Spleen (tissue), 11 donors: ENCODE measurements around the gene RYR2. TPM values are rescaled to one million over a fixed set of nuclear protein-coding genes. Genes with fewer than 3 reads are reported as not detected.

Experiments
- DNase-seq: peaks from one replicate; pipeline ENCODE4 v3.0.0-alpha.2; 2020
- H3K27ac ChIP-seq, 8 donors: fragments of 200-600 bp; sonication (generic) in 7 of 8; 1 replicate in 4 of 8; 2 replicates in 4 of 8; pipeline versions ENCODE4 v1.5.0 to v1.8.0; 2016 to 2021; ENCODE audit warnings: inconsistent platforms in 4 of 8, mild to moderate bottlenecking in 4 of 8, moderate library complexity in 1 of 8
- H3K27me3 ChIP-seq, 7 donors: fragments of 200-600 bp; sonication (generic) in 6 of 7; replicated peaks in 1 of 7; 1 replicate in 4 of 7; 2 replicates in 3 of 7; pipeline versions ENCODE4 v1.5.0 to v1.8.0; 2016 to 2021; ENCODE audit warnings: inconsistent platforms in 3 of 7, mild to moderate bottlenecking in 1 of 7
- H3K36me3 ChIP-seq, 6 donors: fragments of 200-600 bp; sonication (generic) in 5 of 6; 1 replicate in 4 of 6; 2 replicates in 2 of 6; pipeline versions ENCODE4 v1.5.0 to v1.8.0; 2016 to 2021; ENCODE audit warnings: inconsistent platforms in 2 of 6
- H3K4me1 ChIP-seq, 6 donors: fragments of 200-600 bp; sonication (generic) in 5 of 6; 1 replicate in 3 of 6; 2 replicates in 3 of 6; pipeline versions ENCODE4 v1.5.0 to v1.8.0; 2016 to 2021; ENCODE audit warnings: inconsistent platforms in 3 of 6
- H3K4me3 ChIP-seq, 8 donors: fragments of 200-600 bp; sonication (generic) in 7 of 8; 1 replicate in 4 of 8; 2 replicates in 4 of 8; pipeline versions ENCODE4 v1.5.0 to v1.8.0; 2016 to 2021; ENCODE audit warnings: inconsistent platforms in 4 of 8, mild to moderate bottlenecking in 4 of 8, moderate library complexity in 2 of 8
- H3K9me3 ChIP-seq, 8 donors: fragments of 200-600 bp; sonication (generic) in 7 of 8; 1 replicate in 4 of 8; 2 replicates in 4 of 8; pipeline versions ENCODE4 v1.5.0 to v1.8.0; 2016 to 2021; ENCODE audit warnings: inconsistent platforms in 4 of 8
- CTCF ChIP-seq, 11 experiments: fragments of 200-600 bp in 7 of 11; fragments of 450-650 bp in 4 of 11; sonication (generic) in 4 of 11; IDR thresholded peaks in 8 of 11; conservative IDR thresholded peaks in 3 of 11; 1 replicate in 7 of 11; 2 replicates in 4 of 11; pipeline versions ENCODE4 v1.4.0 to v1.8.0; 2016 to 2021; ENCODE audit warnings: antibody characterized with exemption in 11 of 11, inconsistent platforms in 4 of 11, mild to moderate bottlenecking in 1 of 11
- POLR2A ChIP-seq, 3 donors: fragments of 450-650 bp; IDR thresholded peaks; one replicate each; pipeline ENCODE4 v1.5.1; 2017; ENCODE audit warnings: antibody characterized with exemption in 3 of 3, mild to moderate bottlenecking in 1 of 3
- POLR2AphosphoS5 ChIP-seq, 3 donors: sonication (generic); formaldehyde crosslinking; IDR thresholded peaks; one replicate each; pipeline ENCODE4 v1.5.1; 2017; ENCODE audit warnings: antibody characterized with exemption in 3 of 3
- WGBS, 5 donors: extraction: QIAGEN DNeasy Blood & Tissue Kit in 3 of 5; methylation state at CpG; one replicate each; pipeline versions ENCODE4 v1.1.5 to v1.1.7; 2013 to 2018; 5-methylcytosine and 5-hydroxymethylcytosine counted together
- intact Hi-C: fragments of 100-400 bp; cut with DNase I; formaldehyde crosslinking; loops from one replicate; pipeline ENCODE4 v1.15.0; 2023; ENCODE audit warnings: low total_unique reads
- polyA plus RNA-seq, 3 donors: library from polyadenylated mRNA; stranded (reverse); fragments of 200-250 nt; gene quantifications; one replicate each; pipeline ENCODE4 v1.2.1, GENCODE V29; 2013
- total RNA-seq, 7 donors: library from RNA; depleted of rRNA in 3 of 7; stranded (reverse); fragments of >200 nt in 3 of 7; fragmentation: NEBNext Ultra II Directional in 4 of 7; extraction: Animal tissue kit (Norgen Biotek cat#: 25700) in 4 of 7; gene quantifications; one replicate each; pipeline versions ENCODE4 v1.1.0 to v1.2.1, GENCODE V29; 2016 to 2021
- donor health status: healthy with polysubstance abuse.
- donor health status: DM: no; HTN: no; CAD: no; lungs with moderate emphysema.
- donor health status: DM: no; HTN: no; CAD: no.
- donor health status: Bipolar disorder and iron deficiency.
- donor health status: healthy.
- donor health status: DM: no; HTN: no; CAD: no.
- donor health status: DM: yes; HTN: yes; CAD: no.

RYR2 gene
- total and polyA plus RNA-seq, 10 donors = 0.12 to 7.1 (median 3.7) TPM

- TF ChIP-seq CTCF (IDR thresholded peaks at IDR 0.05 in 8 of 11, conservative IDR thresholded peaks at IDR 0.05 in 3 of 11) = no peak
- TF ChIP-seq POLR2A (IDR thresholded peaks at IDR 0.05) = no peak
- no peak for TF ChIP-seq POLR2AphosphoS5 (IDR thresholded peaks at IDR 0.05)
- intact Hi-C loops = no loop called here
- WGBS, 5 donors = 22 to 28% (median 27%) methylated on average over 2 of the region's 2 CpGs
- DNase-seq = no peak
- Histone ChIP-seq H3K4me1 (no peaks in the 10 kb centered on the region), H3K27ac (no peak overlapping the region), H3K36me3 (no peaks in the 10 kb centered on the region), H3K4me3 (no peak overlapping the region), H3K27me3 (no peaks in the 10 kb centered on the region), H3K9me3 (no peaks in the 10 kb centered on the region)
Measured at GRCh38 chr1:237211540-237211939, 169.6 kb downstream of the RYR2 start.

- TF ChIP-seq POLR2AphosphoS5 (IDR thresholded peaks at IDR 0.05) (no peak), POLR2A (IDR thresholded peaks at IDR 0.05) (no peak), CTCF (IDR thresholded peaks at IDR 0.05 in 8 of 11, conservative IDR thresholded peaks at IDR 0.05 in 3 of 11) (no peak)
- Histone ChIP-seq H3K9me3 (no peaks in the 10 kb centered on the region), H3K27ac (no peak overlapping the region), H3K4me3 (no peak overlapping the region), H3K27me3 (no peaks in the 10 kb centered on the region), H3K36me3 (no peaks in the 10 kb centered on the region), H3K4me1 (no peaks in the 10 kb centered on the region)
- intact Hi-C loops = no loop called here
- WGBS, 5 donors = 63 to 72% (median 64%) methylated on average over 11 of the region's 11 CpGs
- DNase-seq = no peak
Measured at GRCh38 chr1:237219751-237220642, 178.0 kb downstream of the RYR2 start.

- WGBS, 5 donors = 91 to 95% (median 93%) methylated on average over 2 of the region's 2 CpGs
- H3K9me3 ChIP-seq = no peaks in the 10 kb centered on the region
- H3K4me3 ChIP-seq = no peak overlapping the region
- intact Hi-C loops = no loop called here
- no peaks in the 10 kb centered on the region for H3K27me3 ChIP-seq
- TF ChIP-seq CTCF (IDR thresholded peaks at IDR 0.05 in 8 of 11, conservative IDR thresholded peaks at IDR 0.05 in 3 of 11) = no peak
- no peak for TF ChIP-seq POLR2A (IDR thresholded peaks at IDR 0.05)
- no peak for TF ChIP-seq POLR2AphosphoS5 (IDR thresholded peaks at IDR 0.05)
- no peak for DNase-seq
- H3K4me1 ChIP-seq = no peaks in the 10 kb centered on the region
- no peaks in the 10 kb centered on the region for H3K36me3 ChIP-seq
- H3K27ac ChIP-seq = no peak overlapping the region
Measured at GRCh38 chr1:237223419-237223818, 181.4 kb downstream of the RYR2 start.

GRCh38 chr1:237226177-237226944 lies 184.4 kb downstream of the RYR2 start:
- DNase-seq = no peak
- Histone ChIP-seq H3K36me3 (no peaks in the 10 kb centered on the region), H3K9me3 (no peaks in the 10 kb centered on the region), H3K4me1 (no peaks in the 10 kb centered on the region), H3K27ac (no peak overlapping the region), H3K27me3 (no peaks in the 10 kb centered on the region), H3K4me3 (no peak overlapping the region)
- intact Hi-C loops = no loop called here
- 80 to 89% (median 86%) methylated on average over 13 of the region's 13 CpGs for WGBS, 5 donors
- TF ChIP-seq POLR2A (IDR thresholded peaks at IDR 0.05) = no peak
- TF ChIP-seq POLR2AphosphoS5 (IDR thresholded peaks at IDR 0.05) = no peak
- no peak for TF ChIP-seq CTCF (IDR thresholded peaks at IDR 0.05 in 8 of 11, conservative IDR thresholded peaks at IDR 0.05 in 3 of 11)
